Activated T-helper 1 cell treated with anti-CD3 and anti-CD28 coated beads, Interleukin-2, amount 50 U/mL, for 16 hours (primary cell): ENCODE data around the gene TYW5.

Source experiments
- DNase-seq, 2 donors: peaks; one replicate each; pipeline ENCODE4 v3.0.0-alpha.2; 2020; ENCODE audit warnings: low read depth in 1 of 2, low spot score in 1 of 2

Gene TYW5

GRCh38 chr2:199975273-199975895, 20.1 kb upstream of the TYW5 start:
- no peak for DNase-seq

- DNase-seq, result no peak
These were observed 18.4 kb upstream of the TYW5 start for GRCh38 chr2:199973703-199974102.

GRCh38 chr2:199972088-199972626, 16.9 kb upstream of the TYW5 start:
- no peak for DNase-seq

GRCh38 chr2:199968126-199968525, 12.8 kb upstream of the TYW5 start:
- no peak for DNase-seq

- DNase-seq, result no peak
These were observed 11.7 kb upstream of the TYW5 start for GRCh38 chr2:199966976-199967375.

- DNase-seq, result no peak
These were observed 11.1 kb upstream of the TYW5 start for GRCh38 chr2:199966405-199966804.

GRCh38 chr2:199962203-199962602, 6.9 kb upstream of the TYW5 start:
- no peak for DNase-seq

GRCh38 chr2:199958014-199958413, 2.7 kb upstream of the TYW5 start:
- no peak for DNase-seq

- DNase-seq, result no peak
These were observed 730 bp upstream of the TYW5 start for GRCh38 chr2:199956062-199956380.

GRCh38 chr2:199955007-199955338, 318 bp downstream of the TYW5 start:
- no peak for DNase-seq

- DNase-seq, result no peak
These were observed 4.3 kb downstream of the TYW5 start for GRCh38 chr2:199951023-199951422.

GRCh38 chr2:199950396-199950795, 4.9 kb downstream of the TYW5 start:
- DNase-seq, result no peak

- no peak for DNase-seq
These were observed 8.5 kb downstream of the TYW5 start for GRCh38 chr2:199946836-199947235.

GRCh38 chr2:199946196-199946595, 9.1 kb downstream of the TYW5 start:
- DNase-seq, result no peak

GRCh38 chr2:199943373-199943772, 11.9 kb downstream of the TYW5 start:
- DNase-seq, result no peak

- DNase-seq, result no peak
These were observed 14.9 kb downstream of the TYW5 start for GRCh38 chr2:199940373-199940772.

GRCh38 chr2:199936554-199936953, 18.7 kb downstream of the TYW5 start:
- DNase-seq, result no peak

GRCh38 chr2:199933466-199933865, 21.8 kb downstream of the TYW5 start:
- no peak for DNase-seq

GRCh38 chr2:199932312-199932855, 22.9 kb downstream of the TYW5 start:
- no peak for DNase-seq

GRCh38 chr2:199929262-199929661, 26.0 kb downstream of the TYW5 start:
- DNase-seq, result no peak

- no peak for DNase-seq
These were observed 26.7 kb downstream of the TYW5 start for GRCh38 chr2:199928626-199929025.

- no peak for DNase-seq
These were observed 27.1 kb downstream of the TYW5 start for GRCh38 chr2:199928226-199928625.

- DNase-seq, result no peak
These were observed 28.5 kb downstream of the TYW5 start for GRCh38 chr2:199926806-199927205.
